ENCODE data around the gene PGF.

DNA sequence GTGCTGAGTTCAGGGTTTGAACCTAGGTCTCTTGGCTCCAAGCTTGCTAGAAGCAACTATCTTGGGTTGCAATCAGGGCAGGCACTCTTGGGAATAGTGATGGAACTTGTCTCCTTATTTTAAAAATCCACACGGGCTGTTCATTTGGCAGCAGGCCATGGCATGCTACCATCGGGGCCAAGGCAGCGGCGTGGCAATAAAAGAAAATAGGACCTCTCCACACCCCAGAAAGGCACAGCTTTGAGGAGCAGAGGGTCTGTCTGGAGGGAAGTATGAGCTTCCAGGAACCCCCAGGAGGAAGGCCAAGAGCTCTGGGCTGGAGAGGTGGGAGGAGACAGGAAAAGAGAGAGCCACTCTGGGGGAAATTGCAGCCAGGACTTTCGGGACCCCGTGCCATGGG, 47.7 kb downstream of the PGF start:
- TF ChIP-seq POLR2AphosphoS5 (IDR thresholded peaks at IDR 0.05) (no peak), POLR2A (IDR thresholded peaks at IDR 0.05) (no peak), EP300 (IDR thresholded peaks at IDR 0.05; ENCODE audit: low read depth) (no peak)
- TF ChIP-seq, protein P1, sequence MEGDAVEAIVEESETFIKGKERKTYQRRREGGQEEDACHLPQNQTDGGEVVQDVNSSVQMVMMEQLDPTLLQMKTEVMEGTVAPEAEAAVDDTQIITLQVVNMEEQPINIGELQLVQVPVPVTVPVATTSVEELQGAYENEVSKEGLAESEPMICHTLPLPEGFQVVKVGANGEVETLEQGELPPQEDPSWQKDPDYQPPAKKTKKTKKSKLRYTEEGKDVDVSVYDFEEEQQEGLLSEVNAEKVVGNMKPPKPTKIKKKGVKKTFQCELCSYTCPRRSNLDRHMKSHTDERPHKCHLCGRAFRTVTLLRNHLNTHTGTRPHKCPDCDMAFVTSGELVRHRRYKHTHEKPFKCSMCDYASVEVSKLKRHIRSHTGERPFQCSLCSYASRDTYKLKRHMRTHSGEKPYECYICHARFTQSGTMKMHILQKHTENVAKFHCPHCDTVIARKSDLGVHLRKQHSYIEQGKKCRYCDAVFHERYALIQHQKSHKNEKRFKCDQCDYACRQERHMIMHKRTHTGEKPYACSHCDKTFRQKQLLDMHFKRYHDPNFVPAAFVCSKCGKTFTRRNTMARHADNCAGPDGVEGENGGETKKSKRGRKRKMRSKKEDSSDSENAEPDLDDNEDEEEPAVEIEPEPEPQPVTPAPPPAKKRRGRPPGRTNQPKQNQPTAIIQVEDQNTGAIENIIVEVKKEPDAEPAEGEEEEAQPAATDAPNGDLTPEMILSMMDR (IDR thresholded peaks at IDR 0.05): no peak

All from transverse colon (tissue), 4 donors.